ENCODE data around the gene DOCK2. TPM values are rescaled to one million over a fixed set of nuclear protein-coding genes. Genes with fewer than 3 reads are reported as not detected.

DOCK2 gene
- total and polyA plus RNA-seq, 2 of the 8 experiments (the other 6 are each of a cell fraction or from before 2014, with no cell fraction given): 3.9 to 5.7 TPM

- TF ChIP-seq CHD7 (IDR thresholded peaks at IDR 0.05; ENCODE audit: insufficient replicate concordance, low read length): no peak
- no peak for TF ChIP-seq CREB1 (IDR thresholded peaks at IDR 0.05)
- TF ChIP-seq ATF2 (IDR thresholded peaks at IDR 0.05; ENCODE audit: low read length): no peak
- TF ChIP-seq RXRA (IDR thresholded peaks at IDR 0.05; ENCODE audit: insufficient read depth, low read depth, low read length): no peak
- TF ChIP-seq USF2 (IDR thresholded peaks at IDR 0.05; ENCODE audit: low read length): no peak
- no peak for TF ChIP-seq CBX8 (IDR thresholded peaks at IDR 0.05; ENCODE audit: borderline replicate concordance, low read depth, low read length)
- no peak for TF ChIP-seq BCL11A (IDR thresholded peaks at IDR 0.05; ENCODE audit: low read depth in 2 of 2, low read length in 2 of 2)
- TF ChIP-seq KDM4A (IDR thresholded peaks at IDR 0.05; ENCODE audit: low read depth, low read length, severe bottlenecking): no peak
- no peak for TF ChIP-seq POLR2AphosphoS5 (IDR thresholded peaks at IDR 0.05; ENCODE audit: low read depth, low read length)
- TF ChIP-seq SP4 (IDR thresholded peaks at IDR 0.05; ENCODE audit: low read length): no peak
Measured at GRCh38 chr5:169764018-169764378, 126.9 kb downstream of the DOCK2 start (continued).
